ENCODE data around the gene WDR75.

GRCh38 chr2:189488008-189488310 is 46.7 kb downstream of the WDR75 start:
- TF ChIP-seq ZNF644 (CRISPR knock-in tag; IDR thresholded peaks at IDR 0.05; ENCODE audit: low read depth) (no peak), HDAC6 (IDR thresholded peaks at IDR 0.05; ENCODE audit: low read depth, low read length) (no peak)
